Esophagus muscularis mucosa (tissue), 4 donors: ENCODE results near the gene XYLB. TPM values are rescaled to one million over a fixed set of nuclear protein-coding genes. Genes with fewer than 3 reads are reported as not detected.

Experiments used
- DNase-seq: peaks from one replicate; pipeline ENCODE4 v3.0.0-alpha.2; 2017; ENCODE audit errors: extremely low spot score
- H3K27ac ChIP-seq, 4 donors: fragments of 200-600 bp; sonication (generic); replicated peaks in 1 of 4; 1 replicate in 3 of 4; 2 replicates in 1 of 4; pipeline ENCODE4 v1.5.1; 2016 to 2019; ENCODE audit warnings: mild to moderate bottlenecking in 1 of 4
- H3K27me3 ChIP-seq, 4 donors: fragments of 200-600 bp; sonication (generic); one replicate each; pipeline versions ENCODE4 v1.5.1 to v1.6.0; 2016 to 2019
- H3K36me3 ChIP-seq, 4 donors: fragments of 200-600 bp; sonication (generic); one replicate each; pipeline ENCODE4 v1.5.1; 2016 to 2019
- H3K4me1 ChIP-seq, 4 donors: fragments of 200-600 bp; sonication (generic); one replicate each; pipeline ENCODE4 v1.5.1; 2016 to 2019
- H3K4me3 ChIP-seq, 4 donors: fragments of 200-600 bp; sonication (generic); 1 replicate in 2 of 4; 2 replicates in 2 of 4; pipeline ENCODE4 v1.5.1; 2016 to 2019; ENCODE audit warnings: mild to moderate bottlenecking in 4 of 4, moderate library complexity in 1 of 4
- H3K9me3 ChIP-seq, 4 donors: fragments of 200-600 bp; sonication (generic); 1 replicate in 3 of 4; 2 replicates in 1 of 4; pipeline ENCODE4 v1.5.1; 2016 to 2019
- EP300 ChIP-seq: sonication (generic); formaldehyde crosslinking; IDR thresholded peaks from one replicate; pipeline ENCODE4 v1.6.1; 2017; ENCODE audit warnings: antibody characterized with exemption
- POLR2A ChIP-seq: fragments of 450-650 bp; IDR thresholded peaks from one replicate; pipeline ENCODE4 v1.6.1; 2017; ENCODE audit warnings: antibody characterized with exemption, moderate library complexity, mild to moderate bottlenecking, low read depth
- POLR2AphosphoS5 ChIP-seq, 2 donors: sonication (generic); formaldehyde crosslinking; IDR thresholded peaks; one replicate each; pipeline ENCODE4 v1.6.1; 2017; ENCODE audit warnings: antibody characterized with exemption in 2 of 2
- WGBS: methylation state at CpG from one replicate; pipeline ENCODE4 v1.1.5; 2018; 5-methylcytosine and 5-hydroxymethylcytosine counted together
- intact Hi-C: fragments of 100-400 bp; cut with DNase I; formaldehyde crosslinking; loops from one replicate; pipeline ENCODE4 v1.15.1; 2023
- total RNA-seq, 4 donors: library from RNA; depleted of rRNA; stranded (reverse); fragments of >200 nt; gene quantifications; one replicate each; pipeline versions ENCODE4 v1.1.0 to v1.2.1, GENCODE V29; 2016
- TF ChIP-seq, protein P1 (sequence below), 3 experiments: fragments of 200-600 bp in 2 of 3; fragments of 450-650 bp in 1 of 3; sonication (generic) in 2 of 3; IDR thresholded peaks; one replicate each; pipeline ENCODE4 v1.5.1; 2017 to 2019; ENCODE audit warnings: antibody characterized with exemption in 3 of 3, mild to moderate bottlenecking in 2 of 3, moderate library complexity in 1 of 3

Gene XYLB
- total RNA-seq, 4 donors from 2014 or later = 0.65 to 2.5 (median 1.2) TPM

DNA sequence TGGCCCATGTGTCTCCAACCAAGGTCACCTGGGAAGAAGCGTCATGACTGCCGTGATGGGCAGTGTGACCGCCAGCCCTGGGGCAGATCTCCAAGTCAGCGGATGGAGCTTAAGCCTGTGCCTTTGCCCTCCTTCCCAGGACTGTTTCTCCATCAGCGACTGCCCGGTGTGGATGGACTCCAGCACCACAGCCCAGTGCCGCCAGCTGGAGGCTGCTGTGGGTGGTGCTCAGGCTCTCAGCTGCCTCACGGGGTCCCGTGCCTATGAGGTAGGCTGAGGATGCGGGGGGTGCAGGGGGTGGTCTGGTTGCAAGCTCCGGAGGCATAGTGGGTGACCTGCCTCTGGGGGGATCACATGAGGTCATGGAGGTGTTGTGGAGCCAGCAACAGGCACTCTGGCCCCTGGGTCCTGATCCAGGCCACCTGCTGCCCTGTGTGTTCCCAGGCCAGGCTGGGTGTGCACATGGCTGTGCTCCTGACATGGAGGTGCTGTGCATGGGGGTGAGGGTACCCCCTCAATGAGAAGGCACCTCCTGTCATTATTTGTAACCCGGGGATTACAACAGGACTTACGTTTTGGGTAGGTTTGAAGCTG is 19.0 kb downstream of the XYLB start:
- Histone ChIP-seq H3K27ac (no peak overlapping the region), H3K4me3 (no peak overlapping the region), H3K4me1 (no peaks in the 10 kb centered on the region), H3K36me3 (peaks cover 0 to 85% (median 21%) of the 10 kb centered on the region in 4 donors), H3K27me3 (no peaks in the 10 kb centered on the region), H3K9me3 (no peaks in the 10 kb centered on the region)
- intact Hi-C loops = no loop called here
- 94% methylated on average over 5 of the region's 13 CpGs for WGBS
- TF ChIP-seq, protein P1, sequence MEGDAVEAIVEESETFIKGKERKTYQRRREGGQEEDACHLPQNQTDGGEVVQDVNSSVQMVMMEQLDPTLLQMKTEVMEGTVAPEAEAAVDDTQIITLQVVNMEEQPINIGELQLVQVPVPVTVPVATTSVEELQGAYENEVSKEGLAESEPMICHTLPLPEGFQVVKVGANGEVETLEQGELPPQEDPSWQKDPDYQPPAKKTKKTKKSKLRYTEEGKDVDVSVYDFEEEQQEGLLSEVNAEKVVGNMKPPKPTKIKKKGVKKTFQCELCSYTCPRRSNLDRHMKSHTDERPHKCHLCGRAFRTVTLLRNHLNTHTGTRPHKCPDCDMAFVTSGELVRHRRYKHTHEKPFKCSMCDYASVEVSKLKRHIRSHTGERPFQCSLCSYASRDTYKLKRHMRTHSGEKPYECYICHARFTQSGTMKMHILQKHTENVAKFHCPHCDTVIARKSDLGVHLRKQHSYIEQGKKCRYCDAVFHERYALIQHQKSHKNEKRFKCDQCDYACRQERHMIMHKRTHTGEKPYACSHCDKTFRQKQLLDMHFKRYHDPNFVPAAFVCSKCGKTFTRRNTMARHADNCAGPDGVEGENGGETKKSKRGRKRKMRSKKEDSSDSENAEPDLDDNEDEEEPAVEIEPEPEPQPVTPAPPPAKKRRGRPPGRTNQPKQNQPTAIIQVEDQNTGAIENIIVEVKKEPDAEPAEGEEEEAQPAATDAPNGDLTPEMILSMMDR (IDR thresholded peaks at IDR 0.05) = no peak
- TF ChIP-seq POLR2A = no peak
- no peak for TF ChIP-seq EP300
- no peak for DNase-seq

DNA sequence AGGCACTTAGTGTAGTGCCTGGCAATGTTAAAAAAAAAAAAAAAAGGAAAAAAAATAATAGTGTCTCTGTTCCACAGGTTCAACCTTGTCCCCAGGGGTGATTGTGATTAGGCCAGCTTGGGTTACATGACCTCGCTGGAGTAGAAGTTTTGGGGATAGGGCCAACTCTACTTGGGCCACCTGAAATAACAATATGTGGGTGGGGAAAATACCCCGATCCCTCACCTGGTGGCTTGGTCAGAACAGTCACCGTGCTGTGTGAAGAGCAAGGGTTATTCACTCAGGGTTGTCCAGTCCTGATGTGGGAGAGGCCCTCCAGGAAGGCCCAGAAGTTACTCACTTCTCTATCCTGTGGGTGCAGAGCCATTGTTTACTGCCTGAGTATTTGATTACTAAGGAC is 19.5 kb downstream of the XYLB start:
- Histone ChIP-seq H3K27ac (no peak overlapping the region), H3K4me3 (no peak overlapping the region), H3K36me3 (peaks cover 0 to 86% (median 23%) of the 10 kb centered on the region in 4 donors), H3K27me3 (no peaks in the 10 kb centered on the region), H3K9me3 (no peaks in the 10 kb centered on the region), H3K4me1 (no peaks in the 10 kb centered on the region)
- 87% methylated on average over 3 of the region's 3 CpGs for WGBS
- no peak for TF ChIP-seq EP300
- TF ChIP-seq, protein P1 (IDR thresholded peaks at IDR 0.05) = no peak
- no peak for TF ChIP-seq POLR2A
- intact Hi-C loops = no loop called here
- no peak for DNase-seq

- no peak overlapping the region for H3K4me3 ChIP-seq
- TF ChIP-seq POLR2AphosphoS5 (IDR thresholded peaks at IDR 0.05) (no peak), POLR2A (no peak), EP300 (no peak)
- TF ChIP-seq, protein P1 (IDR thresholded peaks at IDR 0.05) = no peak
- WGBS = 79% methylated on average over 3 of the region's 3 CpGs
- intact Hi-C loops = no loop called here
- H3K27me3 ChIP-seq = no peaks in the 10 kb centered on the region
- H3K36me3 ChIP-seq = peaks cover 0 to 91% (median 23%) of the 10 kb centered on the region in 4 donors
- H3K4me1 ChIP-seq = no peaks in the 10 kb centered on the region
- H3K9me3 ChIP-seq = no peaks in the 10 kb centered on the region
- no peak for DNase-seq
- H3K27ac ChIP-seq = no peak overlapping the region
Observed at GRCh38 chr3:38367779-38368178, 21.2 kb downstream of the XYLB start.

GRCh38 chr3:38368238-38368637 is 21.7 kb downstream of the XYLB start:
- Histone ChIP-seq H3K27me3 (no peaks in the 10 kb centered on the region), H3K9me3 (no peaks in the 10 kb centered on the region), H3K36me3 (peaks cover 0 to 92% (median 25%) of the 10 kb centered on the region in 4 donors), H3K4me3 (no peak overlapping the region), H3K4me1 (no peaks in the 10 kb centered on the region), H3K27ac (no peak overlapping the region)
- intact Hi-C loops = no loop called here
- DNase-seq = no peak
- TF ChIP-seq EP300 (no peak), POLR2A (no peak), POLR2AphosphoS5 (IDR thresholded peaks at IDR 0.05) (no peak)
- TF ChIP-seq, protein P1 (IDR thresholded peaks at IDR 0.05) = no peak
- WGBS = 78% methylated on average over 4 of the region's 5 CpGs

GRCh38 chr3:38369186-38369585 is 22.6 kb downstream of the XYLB start:
- H3K4me3 ChIP-seq = no peak overlapping the region
- TF ChIP-seq POLR2AphosphoS5 (IDR thresholded peaks at IDR 0.05) (no peak), POLR2A (no peak), EP300 (no peak)
- TF ChIP-seq, protein P1 (IDR thresholded peaks at IDR 0.05) = no peak
- H3K36me3 ChIP-seq = peaks cover 0 to 92% (median 26%) of the 10 kb centered on the region in 4 donors
- H3K27me3 ChIP-seq = no peaks in the 10 kb centered on the region
- H3K4me1 ChIP-seq = no peaks in the 10 kb centered on the region
- intact Hi-C loops = no loop called here
- 87% methylated on average over 3 of the region's 3 CpGs for WGBS
- H3K27ac ChIP-seq = no peak overlapping the region
- DNase-seq = no peak
- no peaks in the 10 kb centered on the region for H3K9me3 ChIP-seq
